HepG2 (cell line): Measurements from ENCODE around the gene NBL1. TPM values are rescaled to one million over a fixed set of nuclear protein-coding genes. Genes with fewer than 3 reads are reported as not detected.

ENCODE experiments used
- FOXJ3 ChIP-seq: sonication (generic); formaldehyde crosslinking; IDR thresholded peaks from 2 replicates; pipeline ENCODE4 v1.4.0; 2020; ENCODE audit warnings: missing genetic modification reagents, mild to moderate bottlenecking, borderline replicate concordance
- HNRNPL ChIP-seq: fragments of 200-400 bp; formaldehyde crosslinking; IDR thresholded peaks from 2 replicates; pipeline ENCODE4 v1.6.1; 2017; ENCODE audit warnings: mild to moderate bottlenecking, low read depth, low read length
- IRF2 ChIP-seq: IDR thresholded peaks from 2 replicates; pipeline ENCODE4 v1.6.1; 2018; ENCODE audit warnings: missing genetic modification reagents, missing compliant biosample characterization
- ONECUT2 ChIP-seq: sonication (generic); formaldehyde crosslinking; IDR thresholded peaks from 2 replicates; pipeline ENCODE4 v1.4.0; 2020; ENCODE audit warnings: missing genetic modification reagents
- POLR2AphosphoS5 ChIP-seq: IDR thresholded peaks from 2 replicates; pipeline ENCODE4 v1.6.1; 2012; ENCODE audit warnings: low read depth, low read length
- SRY ChIP-seq: sonication (generic); formaldehyde crosslinking; IDR thresholded peaks from 2 replicates; pipeline ENCODE4 v1.8.0; 2022; ENCODE audit warnings: mild to moderate bottlenecking, missing genetic modification reagents
- ZMAT3 ChIP-seq: sonication (generic); formaldehyde crosslinking; conservative IDR thresholded peaks from 2 replicates; pipeline ENCODE4 v1.7.0; 2021; ENCODE audit warnings: missing genetic modification reagents
- ZNF256 ChIP-seq: sonication (generic); formaldehyde crosslinking; conservative IDR thresholded peaks from 2 replicates; pipeline ENCODE4 v1.4.0; 2020; ENCODE audit warnings: missing genetic modification reagents
- ZNF296 ChIP-seq: sonication (generic); formaldehyde crosslinking; conservative IDR thresholded peaks from 2 replicates; pipeline ENCODE4 v1.5.0; 2020; ENCODE audit warnings: mild to moderate bottlenecking, missing genetic modification reagents
- ZNF501 ChIP-seq: sonication (generic); formaldehyde crosslinking; IDR thresholded peaks from 2 replicates; pipeline ENCODE4 v1.5.1; 2020; ENCODE audit warnings: mild to moderate bottlenecking, moderate library complexity, missing genetic modification reagents
- polyA plus RNA-seq, 8 experiments: library from polyadenylated mRNA; depleted of rRNA in 3 of 8; stranded (reverse) in 7 of 8; unstranded in 1 of 8; fragments of >200 nt; fragmentation: Illumina TruSeq in 4 of 8; extraction: Trizol in 4 of 8; gene quantifications; 2 replicates each; pipeline versions ENCODE4 v1.2.1 to v1.2.3, GENCODE V29; 2011 to 2016; ENCODE audit warnings: low read depth in 4 of 8, missing spikeins in 1 of 8, mixed read lengths in 1 of 8; ENCODE audit not compliant: insufficient read depth in 1 of 8
- total RNA-seq, 5 experiments: library from RNA; depleted of rRNA; stranded (reverse); fragments of >200 nt; fragmentation: Illumina TruSeq; extraction: Trizol; gene quantifications; 2 replicates each; pipeline ENCODE4 v1.2.3, GENCODE V29; 2016; ENCODE audit warnings: low read depth in 1 of 5
- TF ChIP-seq, protein P1 (sequence below): sonication (generic); formaldehyde crosslinking; IDR thresholded peaks from 2 replicates; pipeline ENCODE4 v1.4.0; 2020; ENCODE audit warnings: mild to moderate bottlenecking, missing genetic modification reagents
- TF ChIP-seq, protein P2 (sequence below): sonication (generic); formaldehyde crosslinking; IDR thresholded peaks from 2 replicates; pipeline ENCODE4 v1.8.0; 2023; ENCODE audit warnings: mild to moderate bottlenecking, missing genetic modification reagents
- TF ChIP-seq, protein P3 (sequence below): sonication (generic); formaldehyde crosslinking; IDR thresholded peaks from 2 replicates; pipeline ENCODE4 v1.4.0; 2020; ENCODE audit warnings: missing genetic modification reagents

The NBL1 gene
- total and polyA plus RNA-seq, 2 of the 13 experiments (the other 11 are each of a cell fraction or from before 2014, with no cell fraction given), result 2.7 to 13.8 TPM

DNA sequence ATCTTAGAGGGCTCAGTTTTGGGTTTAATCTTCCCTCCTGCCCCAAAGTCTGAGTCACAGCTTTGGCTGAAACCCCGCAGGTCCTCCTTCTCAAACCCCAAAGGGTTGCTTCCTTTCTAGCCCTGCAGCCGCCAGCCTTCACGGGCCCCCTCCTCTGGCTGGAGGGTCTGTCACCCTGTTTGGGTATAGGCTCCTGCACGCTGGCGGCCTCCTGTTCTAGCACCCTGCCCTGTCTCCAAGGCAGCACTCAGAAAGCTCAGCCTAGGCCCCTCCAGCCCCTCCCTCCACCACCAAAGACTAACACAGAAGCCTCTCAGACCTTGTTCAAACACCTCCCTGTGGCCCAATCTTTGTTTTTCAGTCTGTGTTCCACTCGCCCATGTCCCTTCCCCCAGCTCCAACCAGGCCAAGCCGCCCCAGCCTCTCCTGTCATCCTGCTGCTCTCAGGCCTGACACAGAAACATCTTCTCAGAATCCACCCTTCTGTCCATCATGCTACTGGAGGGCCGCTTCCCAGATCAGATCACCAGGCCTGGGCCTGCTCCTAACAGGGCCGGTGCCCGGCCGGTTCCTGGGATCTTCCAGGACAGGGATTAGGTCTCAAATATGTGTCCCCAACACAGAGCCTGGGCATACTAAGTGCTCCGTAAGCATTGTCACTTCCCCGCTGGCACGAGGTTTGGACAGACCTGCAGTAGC, 56.1 kb downstream of the NBL1 start (continued):
- TF ChIP-seq, protein P1, sequence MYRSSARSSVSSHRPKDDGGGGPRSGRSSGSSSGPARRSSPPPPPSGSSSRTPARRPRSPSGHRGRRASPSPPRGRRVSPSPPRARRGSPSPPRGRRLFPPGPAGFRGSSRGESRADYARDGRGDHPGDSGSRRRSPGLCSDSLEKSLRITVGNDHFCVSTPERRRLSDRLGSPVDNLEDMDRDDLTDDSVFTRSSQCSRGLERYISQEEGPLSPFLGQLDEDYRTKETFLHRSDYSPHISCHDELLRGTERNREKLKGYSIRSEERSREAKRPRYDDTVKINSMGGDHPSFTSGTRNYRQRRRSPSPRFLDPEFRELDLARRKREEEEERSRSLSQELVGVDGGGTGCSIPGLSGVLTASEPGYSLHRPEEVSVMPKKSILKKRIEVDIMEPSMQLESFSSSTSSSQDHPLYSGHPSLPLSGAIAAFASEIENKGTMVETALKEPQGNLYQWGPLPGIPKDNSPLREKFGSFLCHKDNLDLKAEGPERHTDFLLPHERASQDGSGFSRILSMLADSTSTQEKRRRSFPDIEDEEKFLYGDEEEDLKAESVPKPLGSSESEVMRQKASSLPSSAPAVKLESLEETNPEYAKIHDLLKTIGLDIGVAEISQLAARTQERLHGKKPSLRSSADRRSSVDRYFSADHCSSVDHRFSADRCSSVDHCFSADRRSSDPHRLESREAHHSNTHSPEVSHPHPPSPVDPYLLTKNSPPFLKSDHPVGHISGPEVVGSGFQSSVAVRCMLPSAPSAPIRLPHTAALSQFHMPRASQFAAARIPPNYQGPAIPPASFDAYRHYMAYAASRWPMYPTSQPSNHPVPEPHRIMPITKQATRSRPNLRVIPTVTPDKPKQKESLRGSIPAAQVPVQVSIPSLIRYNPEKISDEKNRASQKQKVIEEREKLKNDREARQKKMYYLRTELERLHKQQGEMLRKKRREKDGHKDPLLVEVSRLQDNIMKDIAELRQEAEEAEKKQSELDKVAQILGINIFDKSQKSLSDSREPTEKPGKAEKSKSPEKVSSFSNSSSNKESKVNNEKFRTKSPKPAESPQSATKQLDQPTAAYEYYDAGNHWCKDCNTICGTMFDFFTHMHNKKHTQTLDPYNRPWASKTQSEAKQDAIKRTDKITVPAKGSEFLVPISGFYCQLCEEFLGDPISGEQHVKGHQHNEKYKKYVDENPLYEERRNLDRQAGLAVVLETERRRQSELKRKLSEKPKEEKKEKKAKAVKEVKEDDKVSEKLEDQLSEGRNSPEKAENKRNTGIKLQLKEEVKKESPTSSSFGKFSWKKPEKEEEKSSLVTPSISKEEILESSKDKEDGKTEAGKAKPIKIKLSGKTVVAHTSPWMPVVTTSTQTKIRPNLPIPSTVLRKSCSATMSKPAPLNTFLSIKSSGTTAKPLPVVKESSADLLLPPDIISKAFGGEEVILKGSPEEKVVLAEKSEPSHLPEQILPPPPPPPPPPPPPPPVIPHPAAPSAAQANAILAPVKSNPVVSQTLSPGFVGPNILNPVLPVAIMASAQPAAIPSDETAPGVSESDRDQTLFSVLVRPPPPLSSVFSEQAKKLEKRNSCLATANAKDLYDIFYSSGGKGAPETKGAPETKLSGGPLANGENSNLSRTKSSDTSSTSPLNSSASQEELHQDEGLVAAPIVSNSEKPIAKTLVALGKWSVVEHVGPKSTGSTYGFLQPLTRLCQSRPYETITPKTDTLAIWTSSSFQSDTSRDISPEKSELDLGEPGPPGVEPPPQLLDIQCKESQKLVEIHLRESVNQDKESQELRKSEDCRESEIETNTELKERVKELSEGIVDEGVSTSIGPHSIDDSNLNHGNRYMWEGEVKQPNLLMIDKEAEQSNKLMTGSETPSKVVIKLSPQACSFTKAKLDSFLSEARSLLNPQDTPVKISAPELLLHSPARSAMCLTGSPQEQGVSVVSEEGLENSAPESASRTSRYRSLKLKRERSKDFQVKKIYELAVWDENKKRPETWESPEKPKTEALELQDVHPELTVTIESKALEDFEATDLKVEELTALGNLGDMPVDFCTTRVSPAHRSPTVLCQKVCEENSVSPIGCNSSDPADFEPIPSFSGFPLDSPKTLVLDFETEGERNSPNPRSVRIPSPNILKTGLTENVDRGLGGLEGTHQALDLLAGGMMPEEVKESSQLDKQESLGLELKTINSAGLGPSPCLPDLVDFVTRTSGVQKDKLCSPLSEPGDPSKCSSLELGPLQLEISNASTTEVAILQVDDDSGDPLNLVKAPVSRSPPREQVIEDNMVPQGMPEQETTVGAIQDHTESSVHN (CRISPR knock-in tag), result no peak
- TF ChIP-seq, protein P2, sequence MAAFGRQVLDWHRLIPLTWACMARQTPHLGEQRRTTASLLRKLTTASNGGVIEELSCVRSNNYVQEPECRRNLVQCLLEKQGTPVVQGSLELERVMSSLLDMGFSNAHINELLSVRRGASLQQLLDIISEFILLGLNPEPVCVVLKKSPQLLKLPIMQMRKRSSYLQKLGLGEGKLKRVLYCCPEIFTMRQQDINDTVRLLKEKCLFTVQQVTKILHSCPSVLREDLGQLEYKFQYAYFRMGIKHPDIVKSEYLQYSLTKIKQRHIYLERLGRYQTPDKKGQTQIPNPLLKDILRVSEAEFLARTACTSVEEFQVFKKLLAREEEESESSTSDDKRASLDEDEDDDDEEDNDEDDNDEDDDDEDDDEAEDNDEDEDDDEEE (CRISPR knock-in tag), result no peak
- TF ChIP-seq FOXJ3 (CRISPR knock-in tag), result no peak
- TF ChIP-seq SRY, result no peak
- no peak for TF ChIP-seq ZMAT3 (CRISPR knock-in tag)
- no peak for TF ChIP-seq ONECUT2 (CRISPR knock-in tag)
- no peak for TF ChIP-seq ZNF501 (CRISPR knock-in tag)
- no peak for TF ChIP-seq POLR2AphosphoS5
- no peak for TF ChIP-seq ZNF296 (CRISPR knock-in tag)
- TF ChIP-seq ZNF256 (CRISPR knock-in tag), result no peak
- no peak for TF ChIP-seq HNRNPL
- TF ChIP-seq IRF2 (CRISPR knock-in tag), result no peak
- TF ChIP-seq, protein P3, sequence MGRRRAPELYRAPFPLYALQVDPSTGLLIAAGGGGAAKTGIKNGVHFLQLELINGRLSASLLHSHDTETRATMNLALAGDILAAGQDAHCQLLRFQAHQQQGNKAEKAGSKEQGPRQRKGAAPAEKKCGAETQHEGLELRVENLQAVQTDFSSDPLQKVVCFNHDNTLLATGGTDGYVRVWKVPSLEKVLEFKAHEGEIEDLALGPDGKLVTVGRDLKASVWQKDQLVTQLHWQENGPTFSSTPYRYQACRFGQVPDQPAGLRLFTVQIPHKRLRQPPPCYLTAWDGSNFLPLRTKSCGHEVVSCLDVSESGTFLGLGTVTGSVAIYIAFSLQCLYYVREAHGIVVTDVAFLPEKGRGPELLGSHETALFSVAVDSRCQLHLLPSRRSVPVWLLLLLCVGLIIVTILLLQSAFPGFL (CRISPR knock-in tag), result no peak
